ENCODE data around the gene WNT10A.
A peak's percentile ranks its signal among the peaks of the same experiment; 100 is the strongest.
"Not testable (repeated sequence)": the region's sequence is repeated elsewhere in the genome, so short reads cannot be mapped to it uniquely, and the experiment has no call there.

The WNT10A gene

GRCh38 chr2:218880102-218880858, at the start of gene WNT10A:
Gene WNT10A, plus strand, starts transcription at chr2:218880852. Its CDS starts 144 bp downstream, at chr2:218880996.
- no peak for DNase-seq

- no peak for DNase-seq
These were observed 49.2 kb upstream of the WNT10A start, which contains the start of gene PRKAG3 for GRCh38 chr2:218831378-218831990. Gene PRKAG3, minus strand, starts transcription at chr2:218831803.

GRCh38 chr2:218832081-218832480, 48.6 kb upstream of the WNT10A start:
- no peak for DNase-seq

GRCh38 chr2:218832520-218832919, 48.1 kb upstream of the WNT10A start:
- no peak for DNase-seq

GRCh38 chr2:218833023-218833609, 47.5 kb upstream of the WNT10A start:
- DNase-seq: no peak

GRCh38 chr2:218834685-218835084, 46.0 kb upstream of the WNT10A start:
- DNase-seq: no peak

GRCh38 chr2:218837495-218837894, 43.2 kb upstream of the WNT10A start:
- no peak for DNase-seq

- DNase-seq: no peak
These were observed 41.2 kb upstream of the WNT10A start for GRCh38 chr2:218839430-218839829.

- DNase-seq: no peak
These were observed 40.8 kb upstream of the WNT10A start for GRCh38 chr2:218839888-218840287.

GRCh38 chr2:218844334-218844733, 36.3 kb upstream of the WNT10A start:
- not testable (repeated sequence) for DNase-seq

GRCh38 chr2:218846963-218847362, 33.7 kb upstream of the WNT10A start:
- not testable (repeated sequence) for DNase-seq

GRCh38 chr2:218849721-218850120, 30.9 kb upstream of the WNT10A start:
- no peak for DNase-seq

- DNase-seq: no peak
These were observed 29.9 kb upstream of the WNT10A start for GRCh38 chr2:218850796-218851195.

GRCh38 chr2:218851286-218851685, 29.4 kb upstream of the WNT10A start:
- DNase-seq: no peak

- peak in 25 of 51 donors; percentile 5 to 58 (median 25) for DNase-seq
These were observed 27.6 kb upstream of the WNT10A start for GRCh38 chr2:218852911-218853667.

GRCh38 chr2:218853766-218854165, 26.9 kb upstream of the WNT10A start:
- DNase-seq: no peak

- no peak for DNase-seq
These were observed 25.8 kb upstream of the WNT10A start for GRCh38 chr2:218854860-218855259.

GRCh38 chr2:218855305-218856166, 25.1 kb upstream of the WNT10A start:
- no peak for DNase-seq

GRCh38 chr2:218856167-218856895, 24.3 kb upstream of the WNT10A start:
- no peak for DNase-seq

GRCh38 chr2:218856896-218857243, 23.8 kb upstream of the WNT10A start:
- DNase-seq: no peak

All from hypothalamus (tissue), 51 donors.